HepG2 (cell line): ENCODE measurements around the gene MLLT1. TPM values are rescaled to one million over a fixed set of nuclear protein-coding genes. Genes with fewer than 3 reads are reported as not detected.

Experiments used
- ATAC-seq: fragments of 200-7000 bp; cut with Tn5 transposase; 3 replicates; pipeline ENCODE4 v1.9.1; 2020; ENCODE audit warnings: mild to moderate bottlenecking, moderate library complexity
- BruUV-seq: library from RNA; stranded (reverse); fragments of 400-500 nt; replicated peaks from 2 replicates; lab custom pipeline; 2021; lab: Mats Ljungman, UMichigan
- CTCF ChIA-PET: fragments of 300-600 bp; formaldehyde crosslinking; extraction: SDS; loops from one replicate; lab custom pipeline; 2021; ENCODE audit warnings: low total read pairs, inconsistent platforms, low intra/inter-chr PET ratio; lab: Yijun Ruan, JAX
- POLR2A ChIA-PET: fragments of 350-600 bp; sonication (Branson Sonifier 250); formaldehyde crosslinking; loops from one replicate; lab custom pipeline; 2020; ENCODE audit warnings: antibody characterized with exemption, inconsistent platforms; lab: Yijun Ruan, JAX
- DNase-seq: peaks from one replicate; pipeline ENCODE4 v3.0.0-alpha.2; 2015; ENCODE audit warnings: low spot score
- FAIRE-seq: peaks from 3 replicates; lab custom pipeline; 2011; peaks lifted over from hg19 to GRCh38; lab: Jason Lieb, UNC
- H2AFZ ChIP-seq: one replicate; pipeline ENCODE4 v1.6.1; 2011; ENCODE audit warnings: low read length, inconsistent platforms
- H3K27ac ChIP-seq: fragments of 300-600 bp; 3 replicates; pipeline ENCODE4 v1.8.0; 2011; ENCODE audit warnings: mixed run types, mild to moderate bottlenecking, mixed read lengths, low read length, inconsistent platforms; ENCODE audit not compliant: insufficient read depth; ENCODE audit errors: extremely low read length
- H3K27me3 ChIP-seq, 2 experiments: fragments of 200-600 bp in 1 of 2; 2 replicates in 1 of 2; 3 replicates in 1 of 2; pipeline versions ENCODE4 v1.6.0 to v1.8.0; 2011; ENCODE audit warnings: low read length in 2 of 2, mild to moderate bottlenecking in 2 of 2, moderate library complexity in 2 of 2, inconsistent platforms in 1 of 2; ENCODE audit not compliant: insufficient read depth in 2 of 2, control insufficient read depth in 1 of 2
- H3K36me3 ChIP-seq, 2 experiments: fragments of 200-600 bp in 1 of 2; replicated peaks in 1 of 2; 2 replicates in 1 of 2; 3 replicates in 1 of 2; pipeline versions ENCODE4 v1.5.1 to v1.8.0; 2011; ENCODE audit warnings: low read length in 2 of 2, inconsistent platforms in 1 of 2; ENCODE audit not compliant: insufficient read depth in 2 of 2, control insufficient read depth in 1 of 2
- H3K4me1 ChIP-seq: 2 replicates; pipeline ENCODE4 v1.5.1; 2012; ENCODE audit warnings: low read length, inconsistent platforms; ENCODE audit not compliant: insufficient read depth
- H3K4me2 ChIP-seq: 2 replicates; pipeline ENCODE4 v1.6.0; 2011; ENCODE audit warnings: low read depth, low read length, inconsistent platforms
- H3K4me3 ChIP-seq, 3 experiments: fragments of 200-600 bp in 1 of 3; sonication (generic), shearing (Covaris generic) in 1 of 3; replicated peaks in 1 of 3; 2 replicates each; pipeline ENCODE4 v1.5.1; 2011 to 2016; ENCODE audit warnings: low read length in 3 of 3, inconsistent platforms in 2 of 3, low read depth in 2 of 3, mild to moderate bottlenecking in 2 of 3, control low read depth in 1 of 3, mixed read lengths in 1 of 3; ENCODE audit not compliant: insufficient read depth in 1 of 3
- H3K79me2 ChIP-seq: one replicate; pipeline ENCODE4 v1.6.1; 2011; ENCODE audit warnings: low read length, inconsistent platforms; ENCODE audit not compliant: insufficient read depth
- H3K9ac ChIP-seq: 2 replicates; pipeline ENCODE4 v1.6.0; 2011; ENCODE audit warnings: mild to moderate bottlenecking, low read depth, low read length, inconsistent platforms; ENCODE audit not compliant: insufficient read depth
- H3K9me3 ChIP-seq: 2 replicates; pipeline ENCODE4 v1.5.1; 2012; ENCODE audit warnings: mild to moderate bottlenecking, low read length
- H4K20me1 ChIP-seq: 2 replicates; pipeline ENCODE4 v1.6.0; 2011; ENCODE audit warnings: inconsistent platforms, mild to moderate bottlenecking, low read length, moderate library complexity; ENCODE audit not compliant: insufficient read depth
- HOXA3 ChIP-seq: sonication (generic); formaldehyde crosslinking; IDR thresholded peaks from 2 replicates; pipeline ENCODE4 v1.5.0; 2020; ENCODE audit warnings: missing genetic modification reagents
- ZBTB33 ChIP-seq: sonication (generic); formaldehyde crosslinking; IDR thresholded peaks from 2 replicates; pipeline ENCODE4 v1.4.0; 2020; ENCODE audit warnings: missing genetic modification reagents
- ZNF674 ChIP-seq: sonication (generic); formaldehyde crosslinking; IDR thresholded peaks from 2 replicates; pipeline ENCODE4 v1.5.0; 2020; ENCODE audit warnings: low read depth, mild to moderate bottlenecking, missing genetic modification reagents
- WGBS: methylation state at CpG from one replicate; pipeline ENCODE4 v1.1.6; 2017; ENCODE audit warnings: low lambda C conversion rate; 5-methylcytosine and 5-hydroxymethylcytosine counted together
- in situ Hi-C: cut with HindIII; loops from 2 replicates; pipeline ENCODE4 v1.10.0; 2017; ENCODE audit warnings: low pct_unique_long_range_greater_than_20kb; ENCODE audit not compliant: extremely low pct_ligation_motif_present
- intact Hi-C: fragments of 100-400 bp; cut with micrococcal nuclease; formaldehyde crosslinking; loops from one replicate; pipeline ENCODE4 v1.10.0; 2022; ENCODE audit not compliant: unreplicated experiment
- polyA plus RNA-seq, 8 experiments: library from polyadenylated mRNA; depleted of rRNA in 3 of 8; stranded (reverse) in 7 of 8; unstranded in 1 of 8; fragments of >200 nt; fragmentation: Illumina TruSeq in 4 of 8; extraction: Trizol in 4 of 8; gene quantifications; 2 replicates each; pipeline versions ENCODE4 v1.2.1 to v1.2.3, GENCODE V29; 2011 to 2016; ENCODE audit warnings: low read depth in 4 of 8, missing spikeins in 1 of 8, mixed read lengths in 1 of 8; ENCODE audit not compliant: insufficient read depth in 1 of 8
- total RNA-seq, 5 experiments: library from RNA; depleted of rRNA; stranded (reverse); fragments of >200 nt; fragmentation: Illumina TruSeq; extraction: Trizol; gene quantifications; 2 replicates each; pipeline ENCODE4 v1.2.3, GENCODE V29; 2016; ENCODE audit warnings: low read depth in 1 of 5

Gene MLLT1
- total and polyA plus RNA-seq, 2 of the 13 experiments (the other 11 are each of a cell fraction or from before 2014, with no cell fraction given), result 11.7 to 12.2 TPM

- FAIRE-seq (no peak), ATAC-seq (no peak; the same call in 2 of the 3 replicates)
- Histone ChIP-seq H2AFZ (no peak overlapping the region), H3K27ac (peak overlapping the region; percentile 57), H3K4me1 (peaks cover 66% of the 10 kb centered on the region), H3K79me2 (peaks cover 89% of the 10 kb centered on the region), H3K4me2 (peak overlapping the region; percentile 68)
- ChIA-PET CTCF (no interaction called here), POLR2A (interaction anchor here (1.0 kb wide), 1 partner anchor 150 kb away, joined by 3 read pairs; the partner anchor contains the start of gene KHSRP)
- 90% methylated on average over 2 of the region's 15 CpGs for WGBS
- TF ChIP-seq HOXA3 (CRISPR knock-in tag) (0 out of 2 replicates have a peak, but pooled peaks have one; percentile 2), ZNF674 (CRISPR knock-in tag) (no peak), ZBTB33 (peak; percentile 73)
- TF ChIP-seq, all 625 proteins: peak for 2
- no peaks in the 10 kb centered on the region for H3K27me3 ChIP-seq
- in situ Hi-C loops (no loop called here), intact Hi-C loops (no loop called here)
- no peak overlapping the region for H3K9ac ChIP-seq
- no peaks in the 10 kb centered on the region for H3K9me3 ChIP-seq
- no peak for DNase-seq
- peaks cover 2 to 19% of the 10 kb centered on the region in 2 experiments for H3K36me3 ChIP-seq
- H3K4me3 ChIP-seq, result peak overlapping the region in 1 of 3 experiments; percentile 62; a peak in 2 of 6 replicates
- BruUV-seq, result no TSS peak
- H4K20me1 ChIP-seq, result peaks cover 32% of the 10 kb centered on the region; the same call in 1 of the 2 replicates
Measured at GRCh38 chr19:6274756-6275155, 5.0 kb downstream of the MLLT1 start.
